ENCODE results near the gene CACNG7.

GRCh38 chr19:53969366-53969765 is 60.3 kb downstream of the CACNG7 start:
- no peak for TF ChIP-seq CTCF (conservative IDR thresholded peaks at IDR 0.05 in 1 of 2, IDR thresholded peaks at IDR 0.05 in 1 of 2; ENCODE audit: extremely low read depth in 1 of 2, insufficient read depth in 1 of 2, low read depth in 1 of 2, low read length in 2 of 2)
- no peak for TF ChIP-seq EZH2 (IDR thresholded peaks at IDR 0.05; ENCODE audit: borderline replicate concordance, low read length)

Measured in mammary epithelial cell (primary cell).